ENCODE measurements around the gene DUSP28. TPM values are rescaled to one million over a fixed set of nuclear protein-coding genes. Genes with fewer than 3 reads are reported as not detected.

The DUSP28 gene
- total and polyA plus RNA-seq, 9 donors = 2.7 to 9.9 (median 4.3) TPM

GRCh38 chr2:240591784-240592183 is 31.6 kb downstream of the DUSP28 start:
- Histone ChIP-seq H3K4me1 (ENCODE audit: insufficient read depth) (peaks cover 13% of the 10 kb centered on the region), H3K36me3 (no peaks in the 10 kb centered on the region), H3K4me3 (no peak overlapping the region), H3K27me3 (no peaks in the 10 kb centered on the region), H3K9me3 (no peaks in the 10 kb centered on the region), H3K27ac (no peak overlapping the region)
- 88 to 96% (median 93%) methylated on average over 7 to 13 of the region's 13 CpGs for WGBS, 3 donors
- intact Hi-C loops (cut with DNase I) = no loop called here
- TF ChIP-seq EP300 (IDR thresholded peaks at IDR 0.05) (no peak), CTCF (IDR thresholded peaks at IDR 0.05) (no peak), POLR2A (IDR thresholded peaks at IDR 0.05) (no peak)
- DNase-seq = peak in 2 of 5 donors; percentile 11 to 30

GRCh38 chr2:240593026-240593702 is 33.0 kb downstream of the DUSP28 start:
- no peak overlapping the region for H3K4me3 ChIP-seq
- WGBS, 3 donors = 85 to 86% (median 85%) methylated on average over 20 of the region's 20 CpGs
- no peak overlapping the region for H3K27ac ChIP-seq
- H3K27me3 ChIP-seq = no peaks in the 10 kb centered on the region
- DNase-seq = peak in 3 of 5 donors; percentile 6 to 37 (median 10)
- H3K4me1 ChIP-seq (ENCODE audit: insufficient read depth) = peaks cover 5% of the 10 kb centered on the region
- H3K9me3 ChIP-seq = no peaks in the 10 kb centered on the region
- H3K36me3 ChIP-seq = no peaks in the 10 kb centered on the region
- TF ChIP-seq POLR2A (IDR thresholded peaks at IDR 0.05) = no peak
- TF ChIP-seq EP300 (IDR thresholded peaks at IDR 0.05) = no peak
- no peak for TF ChIP-seq CTCF (IDR thresholded peaks at IDR 0.05)
- intact Hi-C loops (cut with DNase I) = no loop called here

- H3K27ac ChIP-seq = no peak overlapping the region
- H3K9me3 ChIP-seq = no peaks in the 10 kb centered on the region
- H3K36me3 ChIP-seq = no peaks in the 10 kb centered on the region
- H3K27me3 ChIP-seq = no peaks in the 10 kb centered on the region
- DNase-seq = peak in 4 of 5 donors; percentile 8 to 38 (median 16)
- TF ChIP-seq POLR2A (IDR thresholded peaks at IDR 0.05) (no peak), CTCF (IDR thresholded peaks at IDR 0.05) (no peak), EP300 (IDR thresholded peaks at IDR 0.05) (no peak)
- peaks cover 5% of the 10 kb centered on the region for H3K4me1 ChIP-seq (ENCODE audit: insufficient read depth)
- 85 to 89% (median 86%) methylated on average over 18 to 19 of the region's 19 CpGs for WGBS, 3 donors
- no peak overlapping the region for H3K4me3 ChIP-seq
- intact Hi-C loops (cut with DNase I) = no loop called here
Observed at GRCh38 chr2:240593703-240594451, 33.7 kb downstream of the DUSP28 start.

- peaks cover 5% of the 10 kb centered on the region for H3K4me1 ChIP-seq (ENCODE audit: insufficient read depth)
- intact Hi-C loops (cut with DNase I) = no loop called here
- H3K9me3 ChIP-seq = no peaks in the 10 kb centered on the region
- peak overlapping the region in 1 of 2 donors; percentile 7 for H3K27ac ChIP-seq
- peak; percentile 31 to 77 (median 54) for DNase-seq
- H3K27me3 ChIP-seq = no peaks in the 10 kb centered on the region
- 58 to 80% (median 65%) methylated on average over 29 to 34 of the region's 34 CpGs for WGBS, 3 donors
- TF ChIP-seq EP300 (IDR thresholded peaks at IDR 0.05) = no peak
- TF ChIP-seq POLR2A (IDR thresholded peaks at IDR 0.05) = no peak
- TF ChIP-seq CTCF (IDR thresholded peaks at IDR 0.05) = no peak
- no peak overlapping the region for H3K4me3 ChIP-seq
- no peaks in the 10 kb centered on the region for H3K36me3 ChIP-seq
Observed at GRCh38 chr2:240594511-240595380, 34.6 kb downstream of the DUSP28 start.

Data from ovary (tissue), 9 donors.